Spinal cord (tissue), 10 donors: ENCODE results near the gene BPIFB4. TPM values are rescaled to one million over a fixed set of nuclear protein-coding genes. Genes with fewer than 3 reads are reported as not detected.
A peak's percentile ranks its signal among the peaks of the same experiment; 100 is the strongest.

Source experiments
- DNase-seq, 6 donors: peaks; one replicate each; pipeline versions ENCODE4 v3.0.0 to v3.0.0-alpha.2; 2013 to 2015; ENCODE audit warnings: low spot score in 6 of 6, low read depth in 4 of 6
- H3K27ac ChIP-seq: one replicate; pipeline ENCODE4 v1.5.1; 2013; ENCODE audit warnings: low read depth, low read length, control low read depth
- H3K27me3 ChIP-seq: one replicate; pipeline ENCODE4 v1.6.1; 2013; ENCODE audit warnings: low read length; ENCODE audit not compliant: control insufficient read depth, insufficient read depth
- H3K36me3 ChIP-seq: one replicate; pipeline ENCODE4 v1.6.1; 2013; ENCODE audit warnings: low read length; ENCODE audit not compliant: control insufficient read depth, insufficient read depth
- H3K4me1 ChIP-seq: one replicate; pipeline ENCODE4 v1.6.1; 2013; ENCODE audit warnings: low read length; ENCODE audit not compliant: control insufficient read depth, insufficient read depth
- H3K4me3 ChIP-seq: one replicate; pipeline ENCODE4 v1.5.1; 2013; ENCODE audit warnings: low read depth, low read length, control low read depth
- H3K9me3 ChIP-seq: one replicate; pipeline ENCODE4 v1.6.1; 2013; ENCODE audit warnings: low read length; ENCODE audit not compliant: control insufficient read depth, insufficient read depth
- whole genome bisulfite sequencing: methylation state at CpG from one replicate; pipeline ENCODE4 v1.1.5; 2013; ENCODE audit warnings: missing lambda C conversion rate; ENCODE audit not compliant: insufficient coverage; 5-methylcytosine and 5-hydroxymethylcytosine counted together
- polyA plus RNA-seq, 2 donors: library from polyadenylated mRNA; unstranded; fragments of 120-200 nt; gene quantifications; one replicate each; pipeline ENCODE4 v1.2.1, GENCODE V29; 2013; ENCODE audit not compliant: insufficient read length in 2 of 2
- total RNA-seq, 2 donors: library from RNA; depleted of rRNA in 1 of 2; stranded (reverse); fragments of 120-200 nt in 1 of 2; fragments of >200 nt in 1 of 2; gene quantifications; one replicate each; pipeline versions ENCODE4 v1.2.3 to v1.2.4, GENCODE V29; 2013 to 2014
- donor health status: healthy.

Gene BPIFB4
- total and polyA plus RNA-seq, 4 donors = 0.24 to 0.44 (median 0.32) TPM; not detected in 1

GRCh38 chr20:33081411-33082154 is 2.1 kb downstream of the BPIFB4 start:
- Histone ChIP-seq H3K4me1 (peaks cover 3% of the 10 kb centered on the region), H3K27ac (no peak overlapping the region), H3K36me3 (no peaks in the 10 kb centered on the region), H3K4me3 (no peak overlapping the region), H3K27me3 (no peaks in the 10 kb centered on the region), H3K9me3 (no peaks in the 10 kb centered on the region)
- no peak for DNase-seq
- WGBS = 84% methylated on average over 7 of the region's 7 CpGs

- H3K9me3 ChIP-seq = no peaks in the 10 kb centered on the region
Observed at GRCh38 chr20:33082546-33082945, 3.1 kb downstream of the BPIFB4 start.

DNA sequence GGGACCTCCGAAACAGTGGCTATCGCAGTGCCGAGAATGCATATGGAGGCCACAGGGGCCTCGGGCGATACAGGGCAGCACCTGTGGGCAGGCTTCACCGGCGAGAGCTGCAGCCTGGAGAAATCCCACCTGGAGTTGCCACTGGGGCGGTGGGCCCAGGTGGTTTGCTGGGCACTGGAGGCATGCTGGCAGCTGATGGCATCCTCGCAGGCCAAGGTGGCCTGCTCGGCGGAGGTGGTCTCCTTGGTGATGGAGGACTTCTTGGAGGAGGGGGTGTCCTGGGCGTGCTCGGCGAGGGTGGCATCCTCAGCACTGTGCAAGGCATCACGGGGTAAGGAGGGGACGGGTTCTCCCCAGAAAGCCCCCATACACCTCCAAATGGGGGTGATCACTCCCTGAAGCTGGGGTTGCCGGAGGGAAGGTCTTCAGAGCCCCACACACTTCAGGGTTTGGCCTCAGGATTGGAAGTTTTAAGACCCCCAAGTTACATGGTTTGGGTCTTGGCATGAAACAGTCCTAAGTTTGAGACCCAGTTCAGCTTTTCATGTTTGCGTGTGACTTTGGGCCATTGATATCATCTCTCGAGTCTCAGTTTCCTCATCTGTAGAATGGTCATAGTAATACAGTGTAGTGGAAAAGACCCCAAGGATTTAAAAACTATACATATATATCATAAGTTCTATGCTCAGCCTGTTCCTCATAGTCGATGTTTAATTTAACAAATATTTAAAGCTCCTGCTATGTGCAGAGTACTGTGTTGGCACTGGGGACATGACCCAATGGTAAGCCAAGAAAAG is 4.3 kb downstream of the BPIFB4 start:
- WGBS = 95% methylated on average over 13 of the region's 20 CpGs
- Histone ChIP-seq H3K9me3 (no peaks in the 10 kb centered on the region), H3K27ac (no peak overlapping the region), H3K4me3 (no peak overlapping the region), H3K36me3 (no peaks in the 10 kb centered on the region), H3K4me1 (peaks cover 3% of the 10 kb centered on the region), H3K27me3 (no peaks in the 10 kb centered on the region)
- DNase-seq = no peak

More at GRCh38 chr20:33082546-33082945, 3.1 kb downstream of the BPIFB4 start:
- peak in 1 of 6 donors; percentile 36 for DNase-seq
- Histone ChIP-seq H3K27me3 (no peaks in the 10 kb centered on the region), H3K27ac (no peak overlapping the region), H3K4me1 (peaks cover 3% of the 10 kb centered on the region), H3K36me3 (no peaks in the 10 kb centered on the region), H3K4me3 (no peak overlapping the region)
- WGBS = 57% methylated on average over 4 of the region's 6 CpGs

DNA sequence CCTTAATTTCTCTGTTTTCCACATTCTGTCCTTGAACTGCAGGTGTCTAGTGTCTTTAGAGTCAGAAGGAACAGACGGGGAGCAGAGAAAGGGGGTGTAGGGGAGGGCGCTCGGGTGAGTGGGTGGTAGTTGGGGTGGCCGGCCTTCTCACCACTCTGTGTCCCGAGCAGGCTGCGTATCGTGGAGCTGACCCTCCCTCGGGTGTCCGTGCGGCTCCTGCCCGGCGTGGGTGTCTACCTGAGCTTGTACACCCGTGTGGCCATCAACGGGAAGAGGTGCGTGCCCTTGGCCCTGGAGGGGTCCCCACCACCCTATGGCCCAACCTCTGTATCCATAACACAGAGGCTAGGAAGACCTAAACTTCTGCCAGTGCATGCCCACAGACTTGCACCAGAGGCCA is 5.3 kb downstream of the BPIFB4 start:
- 89% methylated on average over 13 of the region's 15 CpGs for WGBS
- H3K27me3 ChIP-seq = no peaks in the 10 kb centered on the region
- H3K4me1 ChIP-seq = peaks cover 3% of the 10 kb centered on the region
- H3K9me3 ChIP-seq = no peaks in the 10 kb centered on the region
- no peak for DNase-seq
- H3K36me3 ChIP-seq = no peaks in the 10 kb centered on the region
- H3K27ac ChIP-seq = no peak overlapping the region
- H3K4me3 ChIP-seq = no peak overlapping the region

GRCh38 chr20:33086052-33086722 is 6.7 kb downstream of the BPIFB4 start:
- 88% methylated on average over 11 of the region's 14 CpGs for WGBS
- Histone ChIP-seq H3K27me3 (no peaks in the 10 kb centered on the region), H3K27ac (no peak overlapping the region), H3K36me3 (no peaks in the 10 kb centered on the region), H3K9me3 (no peaks in the 10 kb centered on the region), H3K4me1 (peaks cover 3% of the 10 kb centered on the region), H3K4me3 (no peak overlapping the region)
- no peak for DNase-seq

DNA sequence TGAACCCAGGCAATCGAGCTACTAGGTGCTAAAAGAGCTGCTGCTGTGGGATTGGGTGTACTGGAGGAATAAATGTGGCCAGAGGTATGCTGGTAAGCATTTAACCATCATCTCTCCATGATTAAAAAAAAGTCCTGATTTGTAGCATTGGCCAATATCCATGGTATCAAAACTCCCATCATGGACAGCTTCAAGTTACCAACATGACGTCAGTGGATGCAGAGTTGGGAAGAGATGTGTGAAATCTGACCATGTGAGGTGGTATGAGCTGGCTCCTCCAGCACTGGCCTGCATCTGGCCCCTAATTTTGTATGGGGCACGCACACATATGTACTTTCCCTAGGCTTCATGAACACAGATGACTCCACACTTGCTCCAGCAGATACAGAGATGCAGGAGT is 11.7 kb downstream of the BPIFB4 start:
- H3K27ac ChIP-seq = no peak overlapping the region
- no peak for DNase-seq
- no peaks in the 10 kb centered on the region for H3K9me3 ChIP-seq
- H3K4me1 ChIP-seq = no peaks in the 10 kb centered on the region
- 83% methylated on average over 1 of the region's 3 CpGs for WGBS
- H3K4me3 ChIP-seq = no peak overlapping the region
- no peaks in the 10 kb centered on the region for H3K27me3 ChIP-seq
- no peaks in the 10 kb centered on the region for H3K36me3 ChIP-seq

- Histone ChIP-seq H3K27ac (no peak overlapping the region), H3K4me3 (no peak overlapping the region), H3K4me1 (peaks cover 3% of the 10 kb centered on the region), H3K9me3 (no peaks in the 10 kb centered on the region), H3K36me3 (no peaks in the 10 kb centered on the region), H3K27me3 (no peaks in the 10 kb centered on the region)
- no peak for DNase-seq
- 87% methylated on average over 3 of the region's 3 CpGs for WGBS
Observed at GRCh38 chr20:33091693-33092092, 12.2 kb downstream of the BPIFB4 start.

DNA sequence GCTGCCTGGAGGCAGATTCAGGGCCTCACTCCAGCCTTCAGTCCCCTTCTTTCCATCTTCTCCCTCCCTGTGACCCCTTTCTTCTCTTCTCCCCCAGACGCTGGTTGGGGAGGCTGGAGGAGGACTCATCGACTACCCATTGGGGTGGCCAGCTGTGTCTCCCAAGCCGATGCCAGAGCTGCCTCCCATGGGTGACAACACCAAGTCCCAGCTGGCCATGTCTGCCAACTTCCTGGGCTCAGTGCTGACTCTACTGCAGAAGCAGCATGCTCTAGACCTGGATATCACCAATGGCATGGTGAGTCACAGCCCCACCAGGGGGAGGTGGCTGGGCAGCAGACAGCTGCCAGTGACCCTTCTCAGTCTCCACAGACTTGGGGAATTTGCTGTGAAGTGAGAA is 12.9 kb downstream of the BPIFB4 start:
- no peak for DNase-seq
- Histone ChIP-seq H3K4me3 (no peak overlapping the region), H3K36me3 (no peaks in the 10 kb centered on the region), H3K9me3 (no peaks in the 10 kb centered on the region), H3K27me3 (no peaks in the 10 kb centered on the region), H3K4me1 (peaks cover 6% of the 10 kb centered on the region), H3K27ac (no peak overlapping the region)
- WGBS = 94% methylated on average over 3 of the region's 3 CpGs

DNA sequence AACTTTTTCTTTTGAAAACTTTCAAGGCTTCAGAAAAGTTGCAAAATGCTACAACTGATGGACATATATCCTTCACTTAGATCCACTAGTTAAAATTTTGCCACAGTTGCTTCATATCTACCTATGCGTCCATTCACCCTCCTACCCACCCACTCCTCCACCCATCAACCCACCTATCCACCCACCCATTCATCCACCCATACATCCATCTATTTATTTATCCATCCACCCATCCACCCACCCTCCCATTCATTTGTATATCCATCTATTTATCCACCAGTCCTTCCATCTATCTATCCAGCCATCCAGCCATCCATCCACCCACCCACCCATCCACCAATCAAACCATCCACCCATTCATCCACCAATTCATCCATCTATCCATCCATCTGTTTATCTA is 13.6 kb downstream of the BPIFB4 start:
- WGBS = 88% methylated on average over 1 of the region's 1 CpG
- Histone ChIP-seq H3K27ac (no peak overlapping the region), H3K4me3 (no peak overlapping the region), H3K36me3 (no peaks in the 10 kb centered on the region), H3K4me1 (peaks cover 6% of the 10 kb centered on the region), H3K9me3 (no peaks in the 10 kb centered on the region), H3K27me3 (no peaks in the 10 kb centered on the region)
- DNase-seq = no peak
